Activated naive CD4-positive, alpha-beta T cell treated with anti-CD3 and anti-CD28 coated beads, Interleukin-2, amount 10 ng/mL, durations not matched to agents 7 days and 5 days (primary cell): ENCODE results near the gene CDAN1.
"Not testable (repeated sequence)": the region's sequence is repeated elsewhere in the genome, so short reads cannot be mapped to it uniquely, and the experiment has no call there.

Experiments
- CTCF ChIA-PET: fragments of 350-600 bp; sonication (Branson Sonifier 250); formaldehyde crosslinking; loops from one replicate; lab custom pipeline; 2021; ENCODE audit warnings: antibody characterized with exemption; lab: Charles Lee
- DNase-seq: peaks from one replicate; pipeline ENCODE4 v3.0.0-alpha.2; 2020
- H3K27ac Mint-ChIP-seq: one replicate; pipeline ENCODE4 v1.8.0; 2021; ENCODE audit warnings: mild to moderate bottlenecking, moderate library complexity, mixed read lengths
- H3K27me3 Mint-ChIP-seq: one replicate; pipeline ENCODE4 v1.8.0; 2021; ENCODE audit warnings: mild to moderate bottlenecking, mixed read lengths
- H3K36me3 Mint-ChIP-seq: one replicate; pipeline ENCODE4 v1.8.0; 2021; ENCODE audit warnings: mixed read lengths
- H3K4me1 Mint-ChIP-seq: one replicate; pipeline ENCODE4 v1.8.0; 2021; ENCODE audit warnings: mixed read lengths
- H3K4me3 Mint-ChIP-seq: one replicate; pipeline ENCODE4 v1.8.0; 2021; ENCODE audit warnings: mild to moderate bottlenecking, moderate library complexity, mixed read lengths
- H3K9me3 Mint-ChIP-seq: one replicate; pipeline ENCODE4 v1.8.0; 2021; ENCODE audit warnings: mixed read lengths

Gene CDAN1

GRCh38 chr15:42736793-42737528 is at the start of gene CDAN1:
TSS of gene CDAN1 (minus strand) at chr15:42737128. CDS start at chr15:42737102, 26 bp downstream.
- Mint-ChIP-seq H3K4me3 (peak within 1 kb of the TSS; percentile 75), H3K9me3 (no peaks in the 10 kb centered on the region), H3K27me3 (no peaks in the 10 kb centered on the region), H3K36me3 (peaks cover 18% of the 10 kb centered on the region), H3K4me1 (peaks cover 20% of the 10 kb centered on the region), H3K27ac (peak within 1 kb of the TSS; percentile 87)
- DNase-seq = peak; percentile 94
- CTCF ChIA-PET = interaction anchor here (1.0 kb wide), 1 partner anchor 190 kb away, joined by 3 read pairs; no protein-coding TSS in a partner anchor

DNA sequence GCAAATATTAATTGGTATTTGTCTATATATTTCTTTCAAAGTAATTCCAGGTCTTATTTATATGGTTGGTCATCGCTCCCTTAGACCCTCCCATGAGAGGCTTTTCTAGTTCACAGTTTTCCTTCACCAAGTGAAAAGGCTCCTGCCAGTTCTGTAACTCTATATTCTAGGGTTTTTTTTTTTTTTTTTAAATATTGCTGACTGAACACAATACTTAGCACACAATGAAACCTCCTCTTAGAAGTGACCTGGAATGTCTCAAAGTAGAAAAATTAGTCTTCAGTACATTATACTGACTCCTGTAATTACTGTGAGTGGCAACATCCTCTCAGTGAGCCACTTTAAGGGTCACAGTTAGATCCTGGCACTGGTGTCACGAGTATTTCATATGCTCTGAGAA is 48.6 kb upstream of the CDAN1 start:
- Mint-ChIP-seq H3K4me3 (no peak overlapping the region), H3K9me3 (no peaks in the 10 kb centered on the region), H3K36me3 (no peaks in the 10 kb centered on the region), H3K4me1 (no peaks in the 10 kb centered on the region), H3K27ac (no peak overlapping the region), H3K27me3 (no peaks in the 10 kb centered on the region)
- no peak for DNase-seq
- CTCF ChIA-PET = no interaction called here

GRCh38 chr15:42784705-42785104 is 47.8 kb upstream of the CDAN1 start:
- Mint-ChIP-seq H3K4me1 (no peaks in the 10 kb centered on the region), H3K9me3 (no peaks in the 10 kb centered on the region), H3K36me3 (no peaks in the 10 kb centered on the region), H3K4me3 (no peak overlapping the region), H3K27ac (no peak overlapping the region), H3K27me3 (no peaks in the 10 kb centered on the region)
- no peak for DNase-seq
- CTCF ChIA-PET = interaction anchor here (0.6 kb wide), 1 partner anchor 226 kb away, joined by 5 read pairs; no protein-coding TSS in a partner anchor

GRCh38 chr15:42782716-42783115 is 45.8 kb upstream of the CDAN1 start:
- Mint-ChIP-seq H3K4me1 (no peaks in the 10 kb centered on the region), H3K27me3 (no peaks in the 10 kb centered on the region), H3K36me3 (no peaks in the 10 kb centered on the region), H3K27ac (no peak overlapping the region), H3K4me3 (no peak overlapping the region), H3K9me3 (no peaks in the 10 kb centered on the region)
- CTCF ChIA-PET = no interaction called here
- DNase-seq = no peak

DNA sequence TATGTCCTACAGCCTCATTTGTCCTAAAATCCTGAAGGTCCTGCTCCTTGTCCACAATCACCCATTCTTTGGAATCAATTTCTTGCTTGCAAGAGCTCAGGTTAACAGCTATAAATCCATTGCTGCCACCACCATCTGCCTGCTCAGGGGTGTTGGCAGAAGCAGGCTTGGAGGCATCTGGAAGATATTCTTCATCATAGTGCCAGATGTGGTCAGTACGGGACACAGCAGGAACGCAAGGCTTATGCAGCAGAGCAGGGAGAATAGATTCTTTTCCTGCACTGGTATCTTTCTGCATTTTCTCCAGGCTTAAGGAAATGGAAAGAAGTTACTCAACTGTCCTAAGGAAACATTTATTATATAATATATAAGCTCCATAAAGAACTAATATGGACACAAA is 38.5 kb upstream of the CDAN1 start:
- H3K4me1 Mint-ChIP-seq = no peaks in the 10 kb centered on the region
- no peaks in the 10 kb centered on the region for H3K27me3 Mint-ChIP-seq
- peaks cover 8% of the 10 kb centered on the region for H3K36me3 Mint-ChIP-seq
- no peak overlapping the region for H3K4me3 Mint-ChIP-seq
- H3K9me3 Mint-ChIP-seq = no peaks in the 10 kb centered on the region
- DNase-seq = no peak
- CTCF ChIA-PET = no interaction called here
- no peak overlapping the region for H3K27ac Mint-ChIP-seq

GRCh38 chr15:42772901-42773300 is 36.0 kb upstream of the CDAN1 start:
- Mint-ChIP-seq H3K9me3 (peaks cover 7% of the 10 kb centered on the region), H3K4me1 (no peaks in the 10 kb centered on the region), H3K27ac (no peak overlapping the region), H3K36me3 (peaks cover 16% of the 10 kb centered on the region), H3K4me3 (no peak overlapping the region), H3K27me3 (no peaks in the 10 kb centered on the region)
- CTCF ChIA-PET = no interaction called here
- no peak for DNase-seq

DNA sequence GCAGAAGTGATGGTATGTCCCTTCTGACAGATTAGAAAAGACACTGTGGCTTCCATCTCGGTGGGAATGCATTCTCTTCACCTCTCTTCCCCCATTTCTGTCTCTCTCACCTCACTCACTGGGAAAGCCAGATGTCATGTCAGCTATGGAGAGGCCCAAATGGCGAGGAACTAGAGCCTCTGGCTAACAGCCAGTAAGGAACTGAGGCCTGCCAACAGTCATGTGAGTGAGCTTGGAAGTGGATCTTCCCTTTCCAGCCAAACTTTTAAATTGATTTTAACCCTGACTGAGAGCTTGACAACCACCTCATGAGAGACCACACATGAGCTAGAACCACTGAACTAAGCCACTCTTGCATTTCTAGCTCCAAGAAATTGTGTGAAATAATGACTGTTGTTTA is 35.2 kb upstream of the CDAN1 start:
- no peak overlapping the region for H3K4me3 Mint-ChIP-seq
- H3K4me1 Mint-ChIP-seq = no peaks in the 10 kb centered on the region
- H3K27me3 Mint-ChIP-seq = no peaks in the 10 kb centered on the region
- no peak overlapping the region for H3K27ac Mint-ChIP-seq
- no peak for DNase-seq
- H3K36me3 Mint-ChIP-seq = peaks cover 17% of the 10 kb centered on the region
- CTCF ChIA-PET = no interaction called here
- H3K9me3 Mint-ChIP-seq = peaks cover 8% of the 10 kb centered on the region

DNA sequence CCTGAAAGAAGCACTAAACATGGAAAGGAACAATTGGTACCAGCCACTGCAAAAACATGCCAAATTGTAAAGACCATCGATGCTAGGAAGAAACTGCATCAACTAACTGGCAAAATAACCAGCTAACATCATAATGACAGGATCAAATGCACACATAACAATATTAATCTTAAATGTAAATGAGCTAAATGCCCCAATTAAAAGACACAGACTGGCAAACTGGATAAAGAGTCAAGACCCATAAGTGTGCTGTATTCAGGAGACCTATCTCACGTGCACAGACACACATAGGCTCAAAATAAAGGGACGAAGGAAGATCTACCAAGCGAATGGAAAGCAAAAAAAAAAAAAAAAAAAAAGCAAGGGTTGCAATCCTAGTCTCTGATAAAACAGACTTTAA is 29.2 kb upstream of the CDAN1 start:
- peaks cover 30% of the 10 kb centered on the region for H3K36me3 Mint-ChIP-seq
- H3K27me3 Mint-ChIP-seq, H3K27ac Mint-ChIP-seq, DNase-seq, H3K4me1 Mint-ChIP-seq, CTCF ChIA-PET, H3K4me3 Mint-ChIP-seq: not testable (repeated sequence)
- peaks cover 37% of the 10 kb centered on the region for H3K9me3 Mint-ChIP-seq

- H3K4me1 Mint-ChIP-seq, CTCF ChIA-PET: not testable (repeated sequence)
These were observed 27.3 kb upstream of the CDAN1 start for GRCh38 chr15:42764154-42764731.

DNA sequence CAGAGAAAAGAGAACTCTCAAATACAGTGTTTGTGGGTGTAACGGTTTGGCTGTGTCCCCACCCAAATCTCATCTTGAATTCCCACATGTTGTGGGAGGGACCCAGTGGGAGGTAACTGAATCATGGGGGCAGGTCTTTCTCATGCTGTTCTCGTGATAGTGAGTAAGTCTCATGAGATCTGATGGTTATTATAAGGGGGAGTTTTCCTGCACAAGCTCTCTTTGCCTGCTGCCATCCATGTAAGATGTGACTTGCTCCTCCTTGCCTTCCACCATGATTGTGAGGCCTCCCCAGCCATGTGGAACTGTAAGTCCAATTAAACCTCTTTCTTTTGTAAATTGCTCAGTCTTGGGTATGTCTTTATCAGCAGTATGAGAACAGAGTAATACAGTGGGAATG is 24.9 kb upstream of the CDAN1 start:
- CTCF ChIA-PET, H3K4me1 Mint-ChIP-seq, H3K27me3 Mint-ChIP-seq, H3K27ac Mint-ChIP-seq, H3K4me3 Mint-ChIP-seq, DNase-seq: not testable (repeated sequence)
- Mint-ChIP-seq H3K36me3 (peaks cover 25% of the 10 kb centered on the region), H3K9me3 (peaks cover 35% of the 10 kb centered on the region)

More at GRCh38 chr15:42764154-42764731, 27.3 kb upstream of the CDAN1 start:
- H3K36me3 Mint-ChIP-seq = peaks cover 32% of the 10 kb centered on the region
- DNase-seq, H3K27ac Mint-ChIP-seq, H3K4me3 Mint-ChIP-seq, H3K27me3 Mint-ChIP-seq: not testable (repeated sequence)
- H3K9me3 Mint-ChIP-seq = peaks cover 40% of the 10 kb centered on the region

DNA sequence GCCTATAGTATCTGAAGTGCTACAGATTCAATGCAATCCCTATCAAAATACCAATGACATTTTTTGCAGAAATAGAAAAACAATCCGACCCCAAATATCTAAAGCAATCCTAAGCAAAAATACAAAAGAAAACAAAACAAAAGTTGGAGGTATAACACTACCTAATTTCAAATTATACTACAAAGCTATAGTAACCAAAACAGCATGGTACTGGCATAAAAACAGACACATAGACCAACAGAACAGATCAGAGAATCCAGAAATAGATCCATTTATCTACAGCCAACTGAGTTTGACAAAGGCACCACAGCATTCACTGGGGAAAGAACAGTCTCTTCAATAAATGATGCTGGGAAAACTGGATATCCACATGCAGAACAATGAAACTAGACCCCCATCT is 23.8 kb upstream of the CDAN1 start:
- no peaks in the 10 kb centered on the region for H3K4me1 Mint-ChIP-seq

GRCh38 chr15:42759093-42759492 is 22.2 kb upstream of the CDAN1 start:
- H3K4me1 Mint-ChIP-seq = no peaks in the 10 kb centered on the region
- H3K9me3 Mint-ChIP-seq = peaks cover 22% of the 10 kb centered on the region
- H3K27me3 Mint-ChIP-seq = no peaks in the 10 kb centered on the region
- peaks cover 16% of the 10 kb centered on the region for H3K36me3 Mint-ChIP-seq
- H3K4me3 Mint-ChIP-seq = no peak overlapping the region
- no peak for DNase-seq
- no peak overlapping the region for H3K27ac Mint-ChIP-seq
- CTCF ChIA-PET = interaction anchor here (1.1 kb wide), 1 partner anchor 443 kb away, joined by 3 read pairs; no protein-coding TSS in a partner anchor

More for the DNA sequence above, 23.8 kb upstream of the CDAN1 start:
- Mint-ChIP-seq H3K4me3 (no peak overlapping the region), H3K9me3 (peaks cover 28% of the 10 kb centered on the region), H3K27ac (no peak overlapping the region), H3K36me3 (peaks cover 20% of the 10 kb centered on the region), H3K27me3 (no peaks in the 10 kb centered on the region)
- CTCF ChIA-PET = no interaction called here
- no peak for DNase-seq

- Mint-ChIP-seq H3K27me3 (no peaks in the 10 kb centered on the region), H3K9me3 (peaks cover 4% of the 10 kb centered on the region), H3K36me3 (peaks cover 31% of the 10 kb centered on the region), H3K27ac (no peak overlapping the region), H3K4me3 (no peak overlapping the region), H3K4me1 (no peaks in the 10 kb centered on the region)
- CTCF ChIA-PET = no interaction called here
- no peak for DNase-seq
These were observed 13.4 kb upstream of the CDAN1 start for GRCh38 chr15:42750306-42750705.

GRCh38 chr15:42749266-42749665 is 12.3 kb upstream of the CDAN1 start:
- Mint-ChIP-seq H3K9me3 (peaks cover 4% of the 10 kb centered on the region), H3K27me3 (no peaks in the 10 kb centered on the region), H3K4me3 (no peak overlapping the region), H3K36me3 (peaks cover 31% of the 10 kb centered on the region), H3K4me1 (no peaks in the 10 kb centered on the region), H3K27ac (no peak overlapping the region)
- DNase-seq = no peak
- CTCF ChIA-PET = interaction anchor here (0.7 kb wide), 1 partner anchor 594 kb away, joined by 3 read pairs; no protein-coding TSS in a partner anchor

- no peak for DNase-seq
- CTCF ChIA-PET = no interaction called here
- Mint-ChIP-seq H3K4me3 (no peak overlapping the region), H3K4me1 (no peaks in the 10 kb centered on the region), H3K27me3 (no peaks in the 10 kb centered on the region), H3K36me3 (peaks cover 2% of the 10 kb centered on the region), H3K9me3 (no peaks in the 10 kb centered on the region), H3K27ac (no peak overlapping the region)
These were observed 7.3 kb upstream of the CDAN1 start for GRCh38 chr15:42744195-42744594.
